ENCODE results near the gene AHDC1.

AHDC1 gene

GRCh38 chr1:27522432-27523336, 81.3 kb downstream of the AHDC1 start:
- Mint-ChIP-seq H3K4me1 (peaks cover 53 to 75% of the 10 kb centered on the region in 2 donors), H3K4me3 (no peak overlapping the region), H3K9me3 (no peaks in the 10 kb centered on the region), H3K27me3 (peaks cover 9 to 10% of the 10 kb centered on the region in 2 donors), H3K36me3 (no peaks in the 10 kb centered on the region), H3K27ac (peak overlapping the region; percentile 10)
- DNase-seq (no peak), ATAC-seq (replicated peaks) (no peak)

GRCh38 chr1:27521861-27522431, 82.0 kb downstream of the AHDC1 start:
- H3K9me3 Mint-ChIP-seq = no peaks in the 10 kb centered on the region
- ATAC-seq (replicated peaks) = no peak
- peaks cover 9 to 10% of the 10 kb centered on the region in 2 donors for H3K27me3 Mint-ChIP-seq
- peak overlapping the region; percentile 40 to 52 for H3K4me3 Mint-ChIP-seq
- H3K36me3 Mint-ChIP-seq = no peaks in the 10 kb centered on the region
- no peak for DNase-seq
- peaks cover 51 to 70% of the 10 kb centered on the region in 2 donors for H3K4me1 Mint-ChIP-seq
- peak overlapping the region; percentile 10 for H3K27ac Mint-ChIP-seq

- Mint-ChIP-seq H3K9me3 (no peaks in the 10 kb centered on the region), H3K36me3 (no peaks in the 10 kb centered on the region), H3K4me3 (peak overlapping the region; percentile 40 to 52), H3K27me3 (peaks cover 9 to 10% of the 10 kb centered on the region in 2 donors), H3K4me1 (peaks cover 47 to 68% of the 10 kb centered on the region in 2 donors), H3K27ac (peak overlapping the region; percentile 48)
- ATAC-seq (replicated peaks) (no peak), DNase-seq (no peak)
Observed at GRCh38 chr1:27521336-27521831, 82.6 kb downstream of the AHDC1 start.

- Mint-ChIP-seq H3K9me3 (no peaks in the 10 kb centered on the region), H3K4me3 (no peak overlapping the region), H3K36me3 (no peaks in the 10 kb centered on the region), H3K4me1 (peaks cover 40 to 62% of the 10 kb centered on the region in 2 donors), H3K27ac (peak overlapping the region; percentile 59), H3K27me3 (peaks cover 9 to 10% of the 10 kb centered on the region in 2 donors)
- DNase-seq (no peak), ATAC-seq (replicated peaks) (no peak)
Observed at GRCh38 chr1:27520651-27521050, 83.3 kb downstream of the AHDC1 start.

- H3K27ac Mint-ChIP-seq = no peak overlapping the region
- ATAC-seq (replicated peaks) (no peak), DNase-seq (no peak)
- no peaks in the 10 kb centered on the region for H3K9me3 Mint-ChIP-seq
- no peak overlapping the region for H3K4me3 Mint-ChIP-seq
- H3K4me1 Mint-ChIP-seq = peaks cover 33 to 52% of the 10 kb centered on the region in 2 donors
- H3K27me3 Mint-ChIP-seq = peaks cover 9 to 10% of the 10 kb centered on the region in 2 donors
- no peaks in the 10 kb centered on the region for H3K36me3 Mint-ChIP-seq
Observed at GRCh38 chr1:27519331-27520258, 84.3 kb downstream of the AHDC1 start.

GRCh38 chr1:27518808-27519207, 85.1 kb downstream of the AHDC1 start:
- H3K9me3 Mint-ChIP-seq = no peaks in the 10 kb centered on the region
- H3K27me3 Mint-ChIP-seq = peaks cover 9 to 10% of the 10 kb centered on the region in 2 donors
- H3K4me1 Mint-ChIP-seq = peaks cover 29 to 45% of the 10 kb centered on the region in 2 donors
- no peaks in the 10 kb centered on the region for H3K36me3 Mint-ChIP-seq
- H3K4me3 Mint-ChIP-seq = no peak overlapping the region
- no peak for ATAC-seq (replicated peaks)
- H3K27ac Mint-ChIP-seq = no peak overlapping the region
- DNase-seq = no peak

- Mint-ChIP-seq H3K9me3 (no peaks in the 10 kb centered on the region), H3K4me1 (peaks cover 28 to 43% of the 10 kb centered on the region in 2 donors), H3K27me3 (peaks cover 9 to 10% of the 10 kb centered on the region in 2 donors), H3K36me3 (no peaks in the 10 kb centered on the region), H3K4me3 (no peak overlapping the region), H3K27ac (no peak overlapping the region)
- DNase-seq (no peak), ATAC-seq (replicated peaks) (no peak)
Observed at GRCh38 chr1:27517907-27518718, 85.8 kb downstream of the AHDC1 start.

GRCh38 chr1:27517301-27517700, 86.6 kb downstream of the AHDC1 start:
- DNase-seq (no peak), ATAC-seq (replicated peaks) (no peak)
- Mint-ChIP-seq H3K36me3 (no peaks in the 10 kb centered on the region), H3K4me3 (no peak overlapping the region), H3K27ac (no peak overlapping the region), H3K9me3 (no peaks in the 10 kb centered on the region), H3K27me3 (peaks cover 7% of the 10 kb centered on the region in 2 donors), H3K4me1 (peaks cover 21 to 34% of the 10 kb centered on the region in 2 donors)

GRCh38 chr1:27515626-27516025, 88.3 kb downstream of the AHDC1 start:
- peak overlapping the region; percentile 75 for H3K27ac Mint-ChIP-seq
- DNase-seq = no peak
- no peak for ATAC-seq (replicated peaks)
- peaks cover 11 to 18% of the 10 kb centered on the region in 2 donors for H3K4me1 Mint-ChIP-seq
- no peaks in the 10 kb centered on the region for H3K27me3 Mint-ChIP-seq
- no peaks in the 10 kb centered on the region for H3K9me3 Mint-ChIP-seq
- no peaks in the 10 kb centered on the region for H3K36me3 Mint-ChIP-seq
- no peak overlapping the region for H3K4me3 Mint-ChIP-seq

- no peaks in the 10 kb centered on the region for H3K36me3 Mint-ChIP-seq
- peak overlapping the region; percentile 59 for H3K27ac Mint-ChIP-seq
- no peak for DNase-seq
- H3K4me3 Mint-ChIP-seq = no peak overlapping the region
- no peak for ATAC-seq (replicated peaks)
- no peaks in the 10 kb centered on the region for H3K9me3 Mint-ChIP-seq
- peaks cover 13 to 17% of the 10 kb centered on the region in 2 donors for H3K4me1 Mint-ChIP-seq
- H3K27me3 Mint-ChIP-seq = no peaks in the 10 kb centered on the region
Observed at GRCh38 chr1:27513958-27514357, 90.0 kb downstream of the AHDC1 start.

- Mint-ChIP-seq H3K4me3 (no peak overlapping the region), H3K27ac (peak overlapping the region; percentile 59), H3K36me3 (no peaks in the 10 kb centered on the region), H3K4me1 (peaks cover 13 to 18% of the 10 kb centered on the region in 2 donors), H3K9me3 (no peaks in the 10 kb centered on the region), H3K27me3 (no peaks in the 10 kb centered on the region)
- DNase-seq (no peak), ATAC-seq (replicated peaks) (no peak)
Observed at GRCh38 chr1:27513528-27513927, 90.4 kb downstream of the AHDC1 start.

- H3K27me3 Mint-ChIP-seq = no peaks in the 10 kb centered on the region
- H3K27ac Mint-ChIP-seq = peak overlapping the region; percentile 44
- H3K36me3 Mint-ChIP-seq = no peaks in the 10 kb centered on the region
- ATAC-seq (replicated peaks) (no peak), DNase-seq (no peak)
- peaks cover 10 to 12% of the 10 kb centered on the region in 2 donors for H3K4me1 Mint-ChIP-seq
- no peak overlapping the region for H3K4me3 Mint-ChIP-seq
- H3K9me3 Mint-ChIP-seq = no peaks in the 10 kb centered on the region
Observed at GRCh38 chr1:27509127-27510080, 94.5 kb downstream of the AHDC1 start.
